ENCODE data around the gene PPP1R3F.
A peak's percentile ranks its signal among the peaks of the same experiment; 100 is the strongest.
"Not testable (repeated sequence)": the region's sequence is repeated elsewhere in the genome, so short reads cannot be mapped to it uniquely, and the experiment has no call there.

The PPP1R3F gene

DNA sequence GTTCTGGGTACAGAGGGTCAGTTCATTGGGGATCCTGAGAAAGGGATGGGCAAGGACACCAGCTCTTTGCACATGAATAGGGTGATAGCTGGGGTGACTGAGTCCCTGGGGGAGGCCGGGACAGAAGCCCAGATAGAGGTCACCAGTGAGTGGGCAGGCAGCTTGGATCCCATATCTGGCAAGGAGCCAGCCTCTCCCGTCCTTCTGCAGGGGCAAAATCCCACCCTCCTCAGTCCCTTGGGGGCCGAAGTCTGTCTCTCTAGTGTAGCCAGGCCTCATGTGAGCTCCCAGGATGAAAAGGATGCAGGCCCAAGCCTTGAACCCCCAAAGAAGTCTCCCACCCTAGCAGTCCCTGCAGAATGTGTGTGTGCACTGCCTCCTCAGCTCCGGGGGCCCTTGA is 17.0 kb downstream of the PPP1R3F start:
- Mint-ChIP-seq H3K36me3 (ENCODE audit: low read depth) (peaks cover 6% of the 10 kb centered on the region), H3K4me3 (no peak overlapping the region), H3K4me1 (peaks cover 12% of the 10 kb centered on the region), H3K9me3 (peaks cover 44% of the 10 kb centered on the region), H3K27ac (no peak overlapping the region), H3K27me3 (ENCODE audit: low read depth, poor library complexity) (peaks cover 4% of the 10 kb centered on the region)
- DNase-seq: no peak
- TF ChIP-seq, protein P1, sequence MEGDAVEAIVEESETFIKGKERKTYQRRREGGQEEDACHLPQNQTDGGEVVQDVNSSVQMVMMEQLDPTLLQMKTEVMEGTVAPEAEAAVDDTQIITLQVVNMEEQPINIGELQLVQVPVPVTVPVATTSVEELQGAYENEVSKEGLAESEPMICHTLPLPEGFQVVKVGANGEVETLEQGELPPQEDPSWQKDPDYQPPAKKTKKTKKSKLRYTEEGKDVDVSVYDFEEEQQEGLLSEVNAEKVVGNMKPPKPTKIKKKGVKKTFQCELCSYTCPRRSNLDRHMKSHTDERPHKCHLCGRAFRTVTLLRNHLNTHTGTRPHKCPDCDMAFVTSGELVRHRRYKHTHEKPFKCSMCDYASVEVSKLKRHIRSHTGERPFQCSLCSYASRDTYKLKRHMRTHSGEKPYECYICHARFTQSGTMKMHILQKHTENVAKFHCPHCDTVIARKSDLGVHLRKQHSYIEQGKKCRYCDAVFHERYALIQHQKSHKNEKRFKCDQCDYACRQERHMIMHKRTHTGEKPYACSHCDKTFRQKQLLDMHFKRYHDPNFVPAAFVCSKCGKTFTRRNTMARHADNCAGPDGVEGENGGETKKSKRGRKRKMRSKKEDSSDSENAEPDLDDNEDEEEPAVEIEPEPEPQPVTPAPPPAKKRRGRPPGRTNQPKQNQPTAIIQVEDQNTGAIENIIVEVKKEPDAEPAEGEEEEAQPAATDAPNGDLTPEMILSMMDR (IDR thresholded peaks at IDR 0.05): no peak

DNA sequence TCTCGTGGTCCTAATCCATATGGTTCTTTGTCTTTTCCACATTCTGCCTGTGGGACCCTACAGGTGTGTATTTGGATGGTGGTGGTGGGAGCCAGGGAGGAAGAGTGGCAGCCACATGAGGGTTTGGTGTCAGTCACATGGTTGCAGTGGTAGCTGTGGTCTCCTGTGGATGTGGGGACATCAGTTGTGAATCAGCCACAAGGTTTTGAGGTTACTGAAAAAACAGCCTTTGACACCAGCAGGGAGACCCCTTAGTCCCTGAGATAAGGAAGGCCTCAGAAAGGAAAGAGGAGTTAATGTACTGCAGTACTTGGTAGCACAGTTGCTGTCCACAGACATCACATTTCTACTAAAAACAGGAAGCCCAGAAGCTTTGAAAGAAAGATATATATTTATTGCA is 18.1 kb downstream of the PPP1R3F start:
- Mint-ChIP-seq H3K4me1 (peaks cover 12% of the 10 kb centered on the region), H3K9me3 (peaks cover 45% of the 10 kb centered on the region), H3K27ac (no peak overlapping the region), H3K27me3 (ENCODE audit: low read depth, poor library complexity) (peaks cover 7% of the 10 kb centered on the region), H3K36me3 (ENCODE audit: low read depth) (peaks cover 3% of the 10 kb centered on the region), H3K4me3 (no peak overlapping the region)
- TF ChIP-seq, protein P1 (IDR thresholded peaks at IDR 0.05): no peak
- no peak for DNase-seq

DNA sequence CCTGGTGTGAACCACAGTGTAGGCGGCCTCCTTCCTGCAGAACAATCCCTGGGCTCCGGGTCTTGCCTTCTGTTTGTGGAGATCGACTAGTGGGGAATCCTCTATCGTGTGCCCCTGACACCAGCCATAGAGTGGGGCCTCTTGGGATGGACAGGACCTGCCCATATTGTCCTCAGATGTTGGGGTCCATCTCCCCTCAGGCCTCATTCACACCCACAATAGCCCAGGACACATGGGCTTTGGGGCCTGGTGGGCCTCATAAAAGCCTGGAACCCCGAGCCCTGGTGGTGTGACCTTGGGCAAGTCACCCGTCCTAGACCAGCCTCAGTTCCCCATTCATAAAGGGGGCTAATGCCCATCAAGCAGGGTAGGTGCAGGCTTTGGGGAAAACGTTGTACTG is 20.6 kb downstream of the PPP1R3F start:
- H3K36me3 Mint-ChIP-seq (ENCODE audit: low read depth): no peaks in the 10 kb centered on the region
- TF ChIP-seq, protein P1 (IDR thresholded peaks at IDR 0.05): no peak
- peaks cover 7% of the 10 kb centered on the region for H3K27me3 Mint-ChIP-seq (ENCODE audit: low read depth, poor library complexity)
- H3K9me3 Mint-ChIP-seq: peaks cover 52% of the 10 kb centered on the region
- no peak for DNase-seq
- no peak overlapping the region for H3K27ac Mint-ChIP-seq
- H3K4me1 Mint-ChIP-seq: peaks cover 9% of the 10 kb centered on the region
- H3K4me3 Mint-ChIP-seq: no peak overlapping the region

DNA sequence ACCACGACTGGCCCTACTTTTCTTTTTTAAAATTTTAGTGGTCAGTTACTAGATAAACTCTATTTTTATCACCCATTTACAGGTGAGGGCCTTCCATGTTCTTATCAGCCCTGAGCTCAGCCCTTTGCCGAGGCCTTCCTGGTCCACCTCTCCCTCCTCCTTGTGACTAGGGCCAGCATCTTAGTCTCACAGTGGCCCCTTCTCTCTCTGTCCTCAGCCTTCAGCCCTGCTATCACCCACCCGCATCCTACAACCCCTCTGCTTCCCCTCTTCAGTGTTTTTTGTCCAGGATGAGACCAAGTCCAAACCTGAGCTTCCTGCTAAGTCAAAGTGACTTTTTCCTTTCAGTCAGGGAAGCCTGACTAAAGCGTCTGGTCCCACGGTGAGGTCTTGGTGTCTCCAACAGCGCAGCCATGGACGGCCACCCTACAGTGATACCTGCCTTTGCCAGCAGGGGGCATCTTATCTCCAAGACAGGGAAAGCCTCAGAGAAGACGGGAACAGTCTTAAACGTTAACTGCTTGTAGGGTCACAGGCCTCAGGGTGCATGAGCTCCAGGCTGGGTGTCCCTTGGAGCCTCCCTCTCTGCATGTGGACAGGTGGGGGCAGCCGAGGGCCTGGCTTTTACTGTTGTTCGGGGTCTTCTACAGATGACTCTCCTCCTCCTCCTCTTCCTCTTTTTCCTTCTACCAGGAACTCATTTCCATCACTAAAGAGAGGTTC is 22.2 kb downstream of the PPP1R3F start:
- Mint-ChIP-seq H3K9me3 (peaks cover 67% of the 10 kb centered on the region), H3K4me3 (no peak overlapping the region), H3K4me1 (peaks cover 9% of the 10 kb centered on the region), H3K27ac (no peak overlapping the region), H3K27me3 (ENCODE audit: low read depth, poor library complexity) (peaks cover 7% of the 10 kb centered on the region), H3K36me3 (ENCODE audit: low read depth) (peaks cover 3% of the 10 kb centered on the region)
- DNase-seq: peak; percentile 75
- TF ChIP-seq, protein P1 (IDR thresholded peaks at IDR 0.05): peak; percentile 60

DNA sequence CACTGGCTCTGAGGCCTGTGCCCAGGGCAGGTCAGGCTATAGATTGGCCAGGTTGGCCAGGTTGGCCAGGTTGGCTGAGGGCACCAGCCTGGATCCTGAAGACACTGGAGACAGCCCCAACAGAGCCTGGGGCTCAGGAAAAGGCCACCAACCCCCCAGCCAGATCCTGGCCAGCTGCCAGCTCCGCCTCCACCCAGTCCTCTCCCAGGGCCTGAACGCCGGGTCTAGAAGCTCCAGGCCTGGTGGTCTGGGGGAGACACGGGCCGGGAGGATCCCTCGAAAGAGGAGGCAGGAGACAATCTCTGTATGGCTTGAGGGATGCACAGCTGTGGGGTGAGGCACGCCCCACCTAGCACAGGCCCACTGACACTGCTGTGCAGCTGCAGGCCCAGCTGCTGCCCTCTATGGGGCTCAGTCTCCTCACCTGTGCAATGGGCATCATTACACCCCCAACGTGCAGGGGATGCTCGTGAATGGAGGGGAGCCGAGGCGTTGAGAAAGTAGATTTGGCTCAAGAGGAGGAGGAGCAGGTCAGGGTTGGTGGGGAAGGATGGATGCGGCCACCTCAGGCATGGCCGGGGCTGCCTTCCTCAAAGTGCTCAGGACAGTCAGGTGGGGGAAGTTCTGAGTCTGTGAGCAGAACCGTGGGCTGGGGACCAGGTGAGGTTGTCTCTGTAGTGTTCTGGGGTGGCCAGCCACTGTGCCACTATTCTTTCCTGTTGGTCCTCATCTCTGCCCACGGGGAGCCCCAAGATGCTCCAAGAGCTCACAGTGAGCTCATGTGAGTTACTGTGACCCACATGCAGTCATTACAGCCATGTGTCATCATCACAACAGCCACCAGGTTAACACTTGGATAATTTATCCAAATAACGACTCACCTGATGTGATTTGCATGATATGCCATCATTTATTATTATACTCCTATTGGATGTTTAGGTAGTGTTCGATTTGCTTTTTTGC is 23.1 kb downstream of the PPP1R3F start:
- TF ChIP-seq, protein P1 (IDR thresholded peaks at IDR 0.05): no peak
- peaks cover 7% of the 10 kb centered on the region for H3K27me3 Mint-ChIP-seq (ENCODE audit: low read depth, poor library complexity)
- H3K4me1 Mint-ChIP-seq: peaks cover 9% of the 10 kb centered on the region
- no peak overlapping the region for H3K4me3 Mint-ChIP-seq
- DNase-seq: no peak
- peaks cover 66% of the 10 kb centered on the region for H3K9me3 Mint-ChIP-seq
- H3K36me3 Mint-ChIP-seq (ENCODE audit: low read depth): peaks cover 4% of the 10 kb centered on the region
- no peak overlapping the region for H3K27ac Mint-ChIP-seq

DNA sequence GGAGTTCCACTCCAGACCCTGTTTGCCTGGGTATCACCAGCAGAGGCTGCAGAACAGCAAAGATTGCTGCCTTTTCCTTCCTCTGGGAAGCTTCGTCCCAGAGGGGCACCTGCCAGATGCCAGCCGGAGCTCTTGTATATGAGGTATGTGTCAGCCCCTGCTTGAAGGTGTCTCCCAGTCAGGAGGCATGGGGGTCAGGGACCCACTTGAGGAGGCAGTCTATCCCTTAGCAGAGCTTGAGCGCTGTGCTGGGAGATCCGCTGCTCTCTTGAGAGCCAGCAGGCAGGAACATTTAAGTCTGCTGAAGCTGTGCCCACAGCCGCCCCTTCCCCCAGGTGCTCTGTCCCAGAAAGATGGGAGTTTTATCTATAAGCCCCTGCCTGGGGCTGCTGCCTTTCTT is 29.7 kb downstream of the PPP1R3F start:
- not testable (repeated sequence) for H3K27me3 Mint-ChIP-seq (ENCODE audit: low read depth, poor library complexity); DNase-seq; H3K4me1 Mint-ChIP-seq; H3K36me3 Mint-ChIP-seq (ENCODE audit: low read depth); H3K27ac Mint-ChIP-seq; H3K4me3 Mint-ChIP-seq
- peaks cover 65% of the 10 kb centered on the region for H3K9me3 Mint-ChIP-seq
